Choroid plexus epithelial cell (primary cell): ENCODE results near the gene EYS.
A peak's percentile ranks its signal among the peaks of the same experiment; 100 is the strongest.

Experiments
- DNase-seq: peaks from one replicate; pipeline ENCODE4 v3.0.0-alpha.2; 2010; ENCODE audit warnings: low read depth
- H3K4me3 ChIP-seq: 2 replicates; pipeline ENCODE4 v1.5.1; 2011; ENCODE audit warnings: low read depth, mild to moderate bottlenecking, control low read depth, low read length, moderate library complexity
- CTCF ChIP-seq: conservative IDR thresholded peaks from 2 replicates; pipeline ENCODE4 v1.5.1; 2011; ENCODE audit warnings: low read depth, mild to moderate bottlenecking, control low read depth, inconsistent platforms, low read length, moderate library complexity

EYS gene

GRCh38 chr6:64672131-64672530 is 1034.9 kb downstream of the EYS start:
- TF ChIP-seq CTCF = no peak
- peak; percentile 68 for DNase-seq
- H3K4me3 ChIP-seq = no peak overlapping the region

- TF ChIP-seq CTCF = no peak
- no peak for DNase-seq
- no peak overlapping the region for H3K4me3 ChIP-seq
These were observed 1041.9 kb downstream of the EYS start for GRCh38 chr6:64665137-64665536.

- TF ChIP-seq CTCF = no peak
- no peak overlapping the region for H3K4me3 ChIP-seq
These were observed 1042.5 kb downstream of the EYS start for GRCh38 chr6:64664480-64664879.

GRCh38 chr6:64644024-64644423 is 1063.0 kb downstream of the EYS start:
- H3K4me3 ChIP-seq = no peak overlapping the region
- DNase-seq = no peak
- no peak for TF ChIP-seq CTCF

More at GRCh38 chr6:64664480-64664879, 1042.5 kb downstream of the EYS start:
- no peak for DNase-seq

- no peak for DNase-seq
- no peak overlapping the region for H3K4me3 ChIP-seq
- no peak for TF ChIP-seq CTCF
These were observed 1076.1 kb downstream of the EYS start for GRCh38 chr6:64630901-64631300.

- H3K4me3 ChIP-seq = no peak overlapping the region
- no peak for TF ChIP-seq CTCF
- DNase-seq = no peak
These were observed 1084.1 kb downstream of the EYS start for GRCh38 chr6:64622944-64623343.

GRCh38 chr6:64602993-64603392 is 1104.0 kb downstream of the EYS start:
- DNase-seq = no peak
- no peak for TF ChIP-seq CTCF
- no peak overlapping the region for H3K4me3 ChIP-seq
